ENCODE results near the gene CLDN22. TPM values are rescaled to one million over a fixed set of nuclear protein-coding genes. Genes with fewer than 3 reads are reported as not detected.

Gene CLDN22
- total and polyA plus RNA-seq, 2 of the 8 experiments (the other 6 are each of a cell fraction or from before 2014, with no cell fraction given) = not detected

DNA sequence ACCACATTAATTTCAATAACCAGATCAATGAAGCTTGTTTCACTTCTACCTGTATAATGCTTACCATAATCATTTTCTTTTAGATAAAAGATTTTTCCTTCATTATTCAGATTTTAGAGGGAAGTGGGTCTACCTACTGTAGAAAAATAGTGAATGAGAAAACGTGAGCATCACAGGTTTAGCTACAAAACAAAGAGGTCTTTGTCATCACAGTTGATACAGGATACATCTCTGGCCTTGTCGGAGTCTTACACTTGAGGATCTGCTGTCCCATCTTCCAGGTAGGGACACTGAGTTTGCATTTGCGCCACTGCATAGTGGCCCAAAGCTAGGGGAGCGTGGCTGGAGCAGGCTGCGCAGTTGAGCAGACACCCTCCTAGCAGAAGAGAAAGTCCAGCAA is 1.4 kb upstream of the CLDN22 start (continued):
- no peak for TF ChIP-seq EGR1 (IDR thresholded peaks at IDR 0.05; ENCODE audit: borderline replicate concordance, low read depth, low read length)
- no peak for TF ChIP-seq PHF8 (conservative IDR thresholded peaks at IDR 0.05; ENCODE audit: low read depth, low read length)
- TF ChIP-seq RBBP5 (IDR thresholded peaks at IDR 0.05; ENCODE audit: borderline replicate concordance, low read depth, low read length) = no peak
- TF ChIP-seq KDM4A (IDR thresholded peaks at IDR 0.05; ENCODE audit: low read depth, low read length, severe bottlenecking) = no peak
- TF ChIP-seq CREB1 (IDR thresholded peaks at IDR 0.05) = no peak

Data from H1 (cell line).